T follicular helper cell (primary cell): ENCODE results near the gene NUDT14.

Source experiments
- DNase-seq: peaks from one replicate; pipeline ENCODE4 v3.0.0-alpha.2; 2020; ENCODE audit warnings: low read depth

NUDT14 gene

GRCh38 chr14:105173901-105174894 is 6.9 kb downstream of the NUDT14 start:
- DNase-seq = no peak

GRCh38 chr14:105173145-105173544 is 8.0 kb downstream of the NUDT14 start:
- no peak for DNase-seq

GRCh38 chr14:105172476-105172875 is 8.6 kb downstream of the NUDT14 start:
- no peak for DNase-seq

GRCh38 chr14:105171004-105171673 is 10.0 kb downstream of the NUDT14 start:
- no peak for DNase-seq

GRCh38 chr14:105169776-105170655 is 11.1 kb downstream of the NUDT14 start:
- no peak for DNase-seq

GRCh38 chr14:105168979-105169507 is 12.1 kb downstream of the NUDT14 start:
- no peak for DNase-seq

- peak; percentile 47 for DNase-seq
Observed at GRCh38 chr14:105168496-105168978, 12.6 kb downstream of the NUDT14 start, which contains the start of gene JAG2. JAG2 (minus strand) TSS chr14:105168776; CDS start chr14:105168420, 356 bp downstream.

- DNase-seq = no peak
Observed at GRCh38 chr14:105168093-105168420, 13.1 kb downstream of the NUDT14 start.

GRCh38 chr14:105167303-105168092 is 13.6 kb downstream of the NUDT14 start:
- no peak for DNase-seq

GRCh38 chr14:105166571-105167302 is 14.4 kb downstream of the NUDT14 start:
- DNase-seq = no peak

- DNase-seq = no peak
Observed at GRCh38 chr14:105165761-105166485, 15.2 kb downstream of the NUDT14 start.

- no peak for DNase-seq
Observed at GRCh38 chr14:105165134-105165704, 15.9 kb downstream of the NUDT14 start.

- no peak for DNase-seq
Observed at GRCh38 chr14:105163040-105163742, 17.9 kb downstream of the NUDT14 start.

GRCh38 chr14:105162669-105162979 is 18.5 kb downstream of the NUDT14 start:
- no peak for DNase-seq

- no peak for DNase-seq
Observed at GRCh38 chr14:105161964-105162668, 19.0 kb downstream of the NUDT14 start.

GRCh38 chr14:105161309-105161708 is 19.8 kb downstream of the NUDT14 start:
- no peak for DNase-seq

- no peak for DNase-seq
Observed at GRCh38 chr14:105160776-105161175, 20.3 kb downstream of the NUDT14 start.

GRCh38 chr14:105159344-105159743 is 21.8 kb downstream of the NUDT14 start:
- no peak for DNase-seq
